Rectal smooth muscle tissue (tissue), 1 donor: ENCODE data around the gene RPS8.
"Not testable (repeated sequence)": the region's sequence is repeated elsewhere in the genome, so short reads cannot be mapped to it uniquely, and the experiment has no call there.

Experiments used
- H3K27ac ChIP-seq: one replicate; pipeline ENCODE4 v1.7.0; 2013; ENCODE audit warnings: low read depth, low read length, inconsistent platforms
- H3K27me3 ChIP-seq: one replicate; pipeline ENCODE4 v1.7.0; 2013; ENCODE audit warnings: low read length; ENCODE audit not compliant: control insufficient read depth, insufficient read depth
- H3K36me3 ChIP-seq: one replicate; pipeline ENCODE4 v1.7.0; 2013; ENCODE audit warnings: low read length; ENCODE audit not compliant: control insufficient read depth, insufficient read depth
- H3K4me1 ChIP-seq: one replicate; pipeline ENCODE4 v1.7.0; 2013; ENCODE audit warnings: low read length; ENCODE audit not compliant: control insufficient read depth, insufficient read depth
- H3K4me3 ChIP-seq: one replicate; pipeline ENCODE4 v1.7.0; 2013; ENCODE audit warnings: low read length
- H3K9ac ChIP-seq: one replicate; pipeline ENCODE4 v1.7.0; 2013; ENCODE audit warnings: low read length

RPS8 gene

DNA sequence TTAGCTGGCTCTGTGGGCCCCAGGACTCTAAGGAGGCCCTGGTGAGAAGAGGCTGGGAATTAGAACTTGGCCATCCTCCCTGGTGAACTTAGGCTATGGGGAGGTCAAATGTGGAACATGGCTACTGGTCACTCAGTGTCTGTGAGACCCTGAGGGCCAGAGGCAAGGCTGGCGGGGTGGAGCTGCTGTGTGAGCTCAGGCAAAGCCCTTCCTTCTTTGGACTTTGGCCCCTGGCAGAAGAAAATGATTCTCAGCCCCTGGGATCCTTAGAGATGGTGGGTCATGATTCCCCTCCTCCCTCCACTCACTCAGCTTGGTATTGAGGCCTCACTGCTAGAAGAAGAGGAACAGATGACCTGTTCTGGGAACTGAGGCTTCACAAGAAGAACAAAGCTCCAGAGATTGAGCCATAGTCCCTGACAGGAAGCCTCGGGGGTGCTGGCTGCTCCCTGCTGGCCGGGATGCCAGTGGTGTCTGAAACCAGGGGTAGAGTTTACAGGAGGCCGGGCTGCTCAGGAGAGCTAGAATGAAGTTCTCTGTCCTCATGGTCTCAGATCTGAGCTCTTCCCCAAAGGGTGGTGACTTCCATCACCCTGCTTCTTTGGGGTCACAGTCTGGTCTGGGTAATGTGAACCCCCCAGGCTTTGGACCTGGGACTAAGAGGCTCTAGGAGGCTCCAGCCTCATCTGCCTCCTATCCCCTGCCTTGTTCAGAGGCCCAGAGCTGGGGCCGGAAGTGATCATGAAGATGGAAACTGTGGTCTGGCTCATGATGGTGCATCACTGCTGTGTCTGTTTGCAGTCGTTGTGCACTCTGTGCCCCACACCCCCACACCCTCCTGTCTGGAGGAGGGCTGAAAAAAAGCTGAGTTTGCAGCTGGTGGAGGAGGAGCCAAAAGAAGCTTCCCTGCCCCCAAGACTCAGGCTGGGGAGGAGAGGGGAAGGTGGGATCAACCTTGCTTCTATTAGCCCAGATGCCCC lies 33.9 kb downstream of the RPS8 start:
- Histone ChIP-seq H3K4me3 (peak overlapping the region; percentile 14), H3K4me1 (peaks cover 36% of the 10 kb centered on the region), H3K9ac (peak overlapping the region; percentile 6), H3K36me3 (peaks cover 4% of the 10 kb centered on the region), H3K27ac (peak overlapping the region; percentile 99), H3K27me3 (no peaks in the 10 kb centered on the region)

DNA sequence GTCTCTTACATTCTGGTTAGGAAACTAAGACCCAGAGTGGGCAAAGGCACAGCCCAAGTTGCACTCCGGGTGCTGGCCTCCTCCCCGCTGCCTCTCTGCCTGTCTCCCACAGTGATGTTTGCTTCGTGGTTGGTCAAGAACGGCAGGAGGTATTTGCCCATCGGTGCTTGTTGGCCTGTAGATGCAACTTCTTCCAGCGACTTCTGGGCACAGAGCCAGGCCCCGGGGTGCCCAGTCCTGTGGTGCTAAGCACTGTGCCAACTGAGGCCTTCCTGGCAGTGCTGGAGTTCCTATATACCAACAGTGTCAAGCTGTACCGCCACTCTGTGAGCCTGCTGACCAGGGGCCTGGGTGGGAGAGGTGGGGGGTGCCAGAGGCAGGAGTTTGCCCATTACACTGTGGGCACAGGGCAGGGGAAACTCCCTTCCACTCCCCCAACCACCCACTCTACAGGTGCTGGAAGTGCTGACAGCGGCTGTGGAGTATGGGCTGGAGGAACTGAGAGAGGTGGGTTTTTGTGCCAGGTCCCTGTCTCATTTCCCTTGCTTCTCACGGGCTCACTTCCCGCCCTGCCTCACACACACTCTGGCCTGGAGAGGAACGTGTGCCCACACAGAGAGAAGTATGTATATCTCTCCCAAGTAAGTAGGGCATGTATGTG lies 34.9 kb downstream of the RPS8 start:
- Histone ChIP-seq H3K4me1 (peaks cover 36% of the 10 kb centered on the region), H3K27me3 (no peaks in the 10 kb centered on the region), H3K27ac (peak overlapping the region; percentile 99), H3K36me3 (no peaks in the 10 kb centered on the region), H3K9ac (no peak overlapping the region), H3K4me3 (peak overlapping the region; percentile 22)

GRCh38 chr1:44810762-44811105 lies 35.4 kb downstream of the RPS8 start:
- Histone ChIP-seq H3K27ac (peak overlapping the region; percentile 99), H3K4me1 (peaks cover 36% of the 10 kb centered on the region), H3K4me3 (peak overlapping the region; percentile 22)
- not testable (repeated sequence) for H3K27me3 ChIP-seq, H3K36me3 ChIP-seq, H3K9ac ChIP-seq

- no peak overlapping the region for H3K9ac ChIP-seq
- H3K36me3 ChIP-seq, result no peaks in the 10 kb centered on the region
- H3K27me3 ChIP-seq, result no peaks in the 10 kb centered on the region
- H3K27ac ChIP-seq, result no peak overlapping the region
- peaks cover 36% of the 10 kb centered on the region for H3K4me1 ChIP-seq
- no peak overlapping the region for H3K4me3 ChIP-seq
Measured at GRCh38 chr1:44811234-44811633, 35.9 kb downstream of the RPS8 start.

- peaks cover 22% of the 10 kb centered on the region for H3K4me1 ChIP-seq
- H3K4me3 ChIP-seq, result peak overlapping the region; percentile 90
- peak overlapping the region; percentile 41 for H3K9ac ChIP-seq
Measured at GRCh38 chr1:44812822-44813543, 37.6 kb downstream of the RPS8 start.

DNA sequence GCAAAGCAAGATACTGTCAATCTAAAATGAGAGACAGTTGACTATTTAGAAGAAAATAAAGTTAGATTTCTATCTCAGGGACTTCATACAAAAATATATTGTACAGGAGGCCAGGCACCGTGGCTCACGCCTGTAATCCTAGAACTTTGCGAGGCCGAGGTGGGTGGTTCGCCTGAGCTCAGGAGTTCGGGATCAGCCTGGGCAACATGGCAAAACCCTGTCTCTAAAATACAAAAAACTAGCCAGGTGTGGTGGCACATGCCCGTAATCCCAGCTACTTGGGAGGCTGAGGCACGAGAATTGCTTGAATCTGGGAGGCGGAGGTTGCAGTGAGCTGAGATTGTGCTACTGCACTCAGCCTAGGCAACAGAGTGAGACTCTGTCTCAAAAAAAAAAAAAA lies 40.6 kb downstream of the RPS8 start:
- H3K36me3 ChIP-seq, H3K27me3 ChIP-seq, H3K27ac ChIP-seq, H3K4me1 ChIP-seq, H3K4me3 ChIP-seq, H3K9ac ChIP-seq: not testable (repeated sequence)

More at GRCh38 chr1:44812822-44813543, 37.6 kb downstream of the RPS8 start:
- Histone ChIP-seq H3K36me3 (no peaks in the 10 kb centered on the region), H3K27me3 (no peaks in the 10 kb centered on the region), H3K27ac (peak overlapping the region; percentile 84)

GRCh38 chr1:44817307-44817706 lies 42.0 kb downstream of the RPS8 start:
- H3K36me3 ChIP-seq, result no peaks in the 10 kb centered on the region
- no peaks in the 10 kb centered on the region for H3K27me3 ChIP-seq
- H3K27ac ChIP-seq, result no peak overlapping the region
- no peak overlapping the region for H3K4me3 ChIP-seq
- H3K9ac ChIP-seq, result no peak overlapping the region
- peaks cover 5% of the 10 kb centered on the region for H3K4me1 ChIP-seq

DNA sequence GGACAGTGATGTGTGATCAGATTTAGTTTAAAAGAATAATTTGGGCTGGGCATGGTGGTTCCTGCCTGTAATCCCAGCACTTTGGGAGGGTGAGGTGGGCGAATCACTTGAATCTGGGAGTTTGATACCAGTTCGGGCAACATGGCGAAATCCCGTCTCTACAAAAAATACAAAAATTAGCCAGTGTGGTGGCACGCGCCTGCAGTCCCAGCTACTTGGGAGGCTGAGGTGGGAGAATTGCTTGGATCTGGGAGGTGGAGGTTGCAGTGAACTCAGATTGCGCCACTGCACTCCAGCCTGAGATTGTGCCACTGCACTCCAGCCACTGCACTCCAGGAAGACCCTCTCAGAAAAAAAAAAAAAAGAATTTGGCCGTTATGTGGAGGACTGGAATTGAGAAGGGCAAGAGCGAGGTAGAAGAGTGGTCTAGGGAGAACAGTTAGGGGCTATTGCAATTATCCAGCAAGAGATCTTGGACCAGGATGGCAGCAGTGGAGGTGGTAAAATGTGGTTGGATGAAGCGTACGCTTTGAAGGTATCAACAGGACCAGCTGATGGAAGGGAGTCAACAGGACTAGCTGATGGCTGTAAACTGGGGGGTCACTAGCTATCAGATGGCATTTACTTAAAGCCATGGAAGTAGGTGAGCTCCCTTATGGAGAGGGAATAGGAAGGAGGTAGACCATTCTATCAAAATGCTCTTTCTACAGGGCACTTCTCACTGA lies 42.6 kb downstream of the RPS8 start:
- Histone ChIP-seq H3K36me3 (no peaks in the 10 kb centered on the region), H3K27ac (no peak overlapping the region), H3K4me1 (peaks cover 5% of the 10 kb centered on the region), H3K9ac (no peak overlapping the region), H3K4me3 (no peak overlapping the region), H3K27me3 (no peaks in the 10 kb centered on the region)

DNA sequence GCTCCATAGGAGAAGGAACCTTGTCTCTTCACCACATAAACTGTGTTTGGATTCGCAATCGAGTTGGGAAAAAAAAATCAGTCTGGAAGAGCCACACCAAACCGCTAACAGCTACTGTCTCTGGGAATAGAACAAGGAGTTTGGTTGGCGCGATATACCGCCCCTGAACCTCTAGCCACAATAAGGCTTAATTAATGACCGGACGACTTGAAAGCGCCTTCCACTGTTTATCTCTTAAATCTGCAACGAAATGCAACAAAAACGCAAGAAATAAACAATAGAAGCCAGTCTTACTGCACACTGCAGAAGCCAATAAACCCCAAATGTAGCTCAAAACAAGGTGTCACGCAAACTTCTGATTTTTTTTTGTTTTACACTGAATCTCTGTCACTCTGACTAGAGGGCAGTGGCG lies 43.9 kb downstream of the RPS8 start:
- no peaks in the 10 kb centered on the region for H3K36me3 ChIP-seq
- H3K27ac ChIP-seq, result peak overlapping the region; percentile 100
- H3K4me3 ChIP-seq, result peak overlapping the region; percentile 79
- H3K9ac ChIP-seq, result peak overlapping the region; percentile 7
- H3K27me3 ChIP-seq, result no peaks in the 10 kb centered on the region
- peaks cover 5% of the 10 kb centered on the region for H3K4me1 ChIP-seq

GRCh38 chr1:44819608-44820327 lies 44.4 kb downstream of the RPS8 start:
- Histone ChIP-seq H3K4me3 (peak overlapping the region; percentile 79), H3K27me3 (no peaks in the 10 kb centered on the region), H3K9ac (peak overlapping the region; percentile 100), H3K36me3 (no peaks in the 10 kb centered on the region), H3K4me1 (peaks cover 5% of the 10 kb centered on the region), H3K27ac (peak overlapping the region; percentile 100)

- H3K9ac ChIP-seq, result peak overlapping the region; percentile 100
- peak overlapping the region; percentile 100 for H3K27ac ChIP-seq
- H3K4me1 ChIP-seq, result peaks cover 5% of the 10 kb centered on the region
- no peaks in the 10 kb centered on the region for H3K36me3 ChIP-seq
- H3K4me3 ChIP-seq, result peak overlapping the region; percentile 79
- no peaks in the 10 kb centered on the region for H3K27me3 ChIP-seq
Measured at GRCh38 chr1:44820328-44821239, 45.2 kb downstream of the RPS8 start.
